T-cell (primary cell): Measurements from ENCODE around the gene TSGA10. TPM values are rescaled to one million over a fixed set of nuclear protein-coding genes. Genes with fewer than 3 reads are reported as not detected.

ENCODE experiments used
- ATAC-seq, 4 experiments: fragments of 200-7000 bp in 3 of 4; fragments of 150-1000 bp in 1 of 4; cut with Tn5 transposase; replicated peaks in 1 of 4; 1 replicate in 3 of 4; 2 replicates in 1 of 4; pipeline ENCODE4 v1.10.0; 2021; ENCODE audit warnings: moderate library complexity in 3 of 4, mild to moderate bottlenecking in 2 of 4, moderate number of reproducible peaks in 1 of 4
- CTCF ChIA-PET, 2 donors: fragments of 300-600 bp; sonication (Branson Sonifier 250); formaldehyde crosslinking; loops; one replicate each; lab custom pipeline; 2022; ENCODE audit warnings: antibody characterized with exemption in 2 of 2; lab: Charles Lee
- POLR2A ChIA-PET, 2 donors: fragments of 300-600 bp; sonication (Branson Sonifier 250); formaldehyde crosslinking; loops; one replicate each; lab custom pipeline; 2022; ENCODE audit warnings: antibody characterized with exemption in 2 of 2; lab: Charles Lee
- DNase-seq, 35 experiments: peaks; one replicate each; pipeline versions ENCODE4 v3.0.0 to v3.0.0-alpha.2; 2013 to 2023
- H3K27ac ChIP-seq: one replicate; pipeline ENCODE4 v1.5.1; 2013; ENCODE audit warnings: low read length
- H3K27me3 ChIP-seq, 2 experiments: replicated peaks in 1 of 2; 1 replicate in 1 of 2; 2 replicates in 1 of 2; pipeline versions ENCODE4 v1.6.1 to v1.7.0; 2013; ENCODE audit warnings: low read length in 1 of 2, mixed read lengths in 1 of 2; ENCODE audit not compliant: control insufficient read depth in 2 of 2, insufficient read depth in 2 of 2; ENCODE audit errors: extremely low read depth in 1 of 2
- H3K36me3 ChIP-seq, 2 donors: 1 replicate in 1 of 2; 2 replicates in 1 of 2; pipeline versions ENCODE4 v1.6.1 to v1.7.0; 2013; ENCODE audit warnings: low read length in 1 of 2; ENCODE audit not compliant: control insufficient read depth in 2 of 2, insufficient read depth in 1 of 2; ENCODE audit errors: extremely low read depth in 1 of 2
- H3K4me1 ChIP-seq, 2 experiments: 1 replicate in 1 of 2; 2 replicates in 1 of 2; pipeline versions ENCODE4 v1.6.1 to v1.7.0; 2013; ENCODE audit warnings: low read length in 2 of 2, mixed read lengths in 1 of 2; ENCODE audit not compliant: insufficient read depth in 2 of 2, control insufficient read depth in 1 of 2; ENCODE audit errors: extremely low read depth in 1 of 2
- H3K4me3 ChIP-seq, 2 donors: 1 replicate in 1 of 2; 2 replicates in 1 of 2; pipeline versions ENCODE4 v1.5.1 to v1.7.0; 2013; ENCODE audit warnings: mild to moderate bottlenecking in 2 of 2, low read length in 1 of 2, moderate library complexity in 1 of 2; ENCODE audit not compliant: control insufficient read depth in 1 of 2; ENCODE audit errors: extremely low read depth in 1 of 2
- H3K9me3 ChIP-seq: 2 replicates; pipeline ENCODE4 v1.7.0; 2013
- H3K27ac Mint-ChIP-seq, 2 donors: one replicate each; pipeline ENCODE4 v1.8.0; 2020 to 2021; ENCODE audit warnings: mild to moderate bottlenecking in 2 of 2, mixed read lengths in 2 of 2
- H3K27me3 Mint-ChIP-seq, 2 donors: one replicate each; pipeline ENCODE4 v1.8.0; 2021 to 2022; ENCODE audit warnings: mixed read lengths in 2 of 2
- H3K36me3 Mint-ChIP-seq: one replicate; pipeline ENCODE4 v1.8.0; 2021; ENCODE audit warnings: mixed read lengths
- H3K4me1 Mint-ChIP-seq, 3 donors: one replicate each; pipeline ENCODE4 v1.8.0; 2020 to 2022; ENCODE audit warnings: mixed read lengths in 3 of 3, mild to moderate bottlenecking in 1 of 3
- H3K4me3 Mint-ChIP-seq, 3 donors: one replicate each; pipeline ENCODE4 v1.8.0; 2020 to 2022; ENCODE audit warnings: mild to moderate bottlenecking in 3 of 3, mixed read lengths in 3 of 3, moderate library complexity in 3 of 3
- H3K9me3 Mint-ChIP-seq, 3 donors: one replicate each; pipeline ENCODE4 v1.8.0; 2020 to 2022; ENCODE audit warnings: mixed read lengths in 3 of 3
- WGBS: methylation state at CpG from one replicate; pipeline ENCODE4 v1.1.5; 2013; ENCODE audit warnings: missing lambda C conversion rate; ENCODE audit not compliant: insufficient coverage; 5-methylcytosine and 5-hydroxymethylcytosine counted together
- total RNA-seq, 35 experiments: library from RNA in 6 of 35; stranded (reverse) in 6 of 35; fragments of 120-200 nt in 1 of 35; gene quantifications; one replicate each; pipeline versions ENCODE4 v1.2.1 to v1.2.4 and lab custom pipeline; 2013 to 2026

TSGA10 gene
- total RNA-seq, 5 donors from 2014 or later (not counting 1 experiment from before 2014, with no cell fraction given) = 14.0 to 16.2 (median 15.8) TPM

DNA sequence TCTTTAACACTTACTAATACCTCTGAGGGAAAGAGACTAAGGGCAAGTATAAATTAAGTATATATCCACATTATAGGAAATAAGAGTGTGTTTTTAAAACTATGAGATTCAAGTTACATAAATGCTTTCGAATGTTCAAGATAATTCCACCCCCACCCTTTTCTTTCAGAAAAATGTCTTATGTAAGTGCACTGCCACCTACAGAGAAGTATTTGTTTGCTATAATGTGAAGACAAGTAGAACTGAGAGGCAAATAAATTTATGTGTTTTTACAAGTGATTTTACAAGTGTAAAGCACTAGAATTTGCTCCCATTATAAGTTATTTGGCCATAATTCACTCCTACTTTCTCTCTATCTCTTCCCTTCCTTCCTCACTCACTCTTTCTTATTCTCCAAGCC lies 118.8 kb downstream of the TSGA10 start:
- H3K27ac ChIP-seq = no peak overlapping the region
- whole genome bisulfite sequencing = no CpG with 5 or more reads among the region's 1 CpG
- peaks cover 0 to 3% of the 10 kb centered on the region in 2 experiments for H3K27me3 ChIP-seq
- DNase-seq = no peak
- no peaks in the 10 kb centered on the region for H3K36me3 ChIP-seq
- ATAC-seq = no peak
- no peak overlapping the region for H3K4me3 ChIP-seq
- no peaks in the 10 kb centered on the region for H3K27me3 Mint-ChIP-seq
- H3K4me1 ChIP-seq = no peaks in the 10 kb centered on the region
- no peak overlapping the region for H3K4me3 Mint-ChIP-seq
- H3K36me3 Mint-ChIP-seq = peaks cover 11% of the 10 kb centered on the region
- H3K4me1 Mint-ChIP-seq = peaks cover 11 to 15% (median 14%) of the 10 kb centered on the region in 3 donors
- ChIA-PET POLR2A (no interaction called here), CTCF (no interaction called here)
- no peaks in the 10 kb centered on the region for H3K9me3 ChIP-seq
- no peak overlapping the region for H3K27ac Mint-ChIP-seq
- peaks cover under 1 to 6% (median 2%) of the 10 kb centered on the region in 3 donors for H3K9me3 Mint-ChIP-seq

- Histone ChIP-seq H3K9me3 (no peaks in the 10 kb centered on the region), H3K27me3 (peaks cover 0 to 3% of the 10 kb centered on the region in 2 experiments), H3K4me3 (no peak overlapping the region), H3K27ac (no peak overlapping the region), H3K4me1 (no peaks in the 10 kb centered on the region), H3K36me3 (no peaks in the 10 kb centered on the region)
- Mint-ChIP-seq H3K4me1 (no peaks in the 10 kb centered on the region), H3K36me3 (peaks cover 10% of the 10 kb centered on the region), H3K27me3 (peaks cover 0 to 2% of the 10 kb centered on the region in 2 donors), H3K4me3 (no peak overlapping the region), H3K9me3 (no peaks in the 10 kb centered on the region), H3K27ac (no peak overlapping the region)
- DNase-seq (no peak), ATAC-seq (no peak)
- ChIA-PET POLR2A (no interaction called here), CTCF (no interaction called here)
- 89% methylated on average over 5 of the region's 6 CpGs for WGBS
These were observed 122.0 kb downstream of the TSGA10 start for GRCh38 chr2:99032786-99033185.

DNA sequence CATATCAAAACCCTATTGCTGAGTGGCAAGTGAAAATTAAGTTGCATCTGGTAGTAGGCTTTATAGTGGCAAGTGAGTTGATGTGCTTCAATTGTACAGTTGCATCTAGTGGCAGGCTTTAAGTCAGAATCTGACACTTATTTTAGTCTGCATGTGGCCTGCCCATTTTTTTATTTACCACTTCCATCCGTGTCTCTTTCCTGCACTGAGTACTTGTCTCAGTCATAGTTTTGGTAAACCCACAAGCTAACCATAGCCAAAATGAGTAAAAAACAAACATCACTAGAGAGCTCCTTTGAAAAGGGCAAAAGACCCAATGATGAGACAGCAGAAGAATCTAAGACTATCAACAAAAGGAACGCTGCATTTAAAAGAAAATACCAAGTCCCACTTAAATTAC lies 122.7 kb downstream of the TSGA10 start:
- peaks cover 0 to 2% of the 10 kb centered on the region in 2 donors for H3K27me3 Mint-ChIP-seq
- no peaks in the 10 kb centered on the region for H3K9me3 ChIP-seq
- H3K27me3 ChIP-seq = peaks cover 0 to 4% of the 10 kb centered on the region in 2 experiments
- ATAC-seq (no peak), DNase-seq (no peak)
- H3K9me3 Mint-ChIP-seq = peaks cover 0 to 3% (median 0%) of the 10 kb centered on the region in 3 donors
- H3K4me1 Mint-ChIP-seq = no peaks in the 10 kb centered on the region
- H3K4me3 ChIP-seq = no peak overlapping the region
- no peak overlapping the region for H3K27ac ChIP-seq
- WGBS = 27% methylated on average over 1 of the region's 2 CpGs
- H3K36me3 Mint-ChIP-seq = peaks cover 13% of the 10 kb centered on the region
- no peaks in the 10 kb centered on the region for H3K36me3 ChIP-seq
- no peak overlapping the region for H3K4me3 Mint-ChIP-seq
- H3K27ac Mint-ChIP-seq = no peak overlapping the region
- ChIA-PET POLR2A (no interaction called here), CTCF (no interaction called here)
- no peaks in the 10 kb centered on the region for H3K4me1 ChIP-seq

DNA sequence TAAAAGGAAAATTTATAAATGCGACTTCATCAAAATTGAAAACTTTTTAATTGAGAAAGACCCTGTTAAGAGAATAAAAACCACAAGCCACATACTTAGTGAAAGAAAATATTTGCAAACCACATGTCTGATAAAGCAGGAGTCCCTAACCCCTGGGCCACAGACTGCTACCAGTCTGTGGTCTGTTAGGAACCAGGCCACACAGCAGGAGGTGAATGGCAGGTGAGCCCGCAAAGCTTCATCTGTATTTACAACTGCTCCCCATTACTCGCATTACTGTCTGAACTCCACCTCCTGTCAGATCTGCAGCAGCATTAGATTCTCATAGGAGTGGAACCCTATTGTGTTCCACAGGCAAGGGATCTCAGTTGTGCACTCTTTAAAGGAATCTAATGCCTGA lies 123.3 kb downstream of the TSGA10 start:
- no peak overlapping the region for H3K27ac Mint-ChIP-seq
- no peaks in the 10 kb centered on the region for H3K9me3 ChIP-seq
- H3K4me1 Mint-ChIP-seq = no peaks in the 10 kb centered on the region
- peaks cover 0 to 5% (median 0%) of the 10 kb centered on the region in 3 donors for H3K9me3 Mint-ChIP-seq
- ChIA-PET POLR2A (interaction anchor here in 1 of 2 donors (0.7 kb wide), 2 partner anchors 58 to 754 kb away, joined by 5 to 6 read pairs; no protein-coding TSS in a partner anchor), CTCF (interaction anchor here in 1 of 2 donors (0.7 kb wide), 1 partner anchor 149 kb away, joined by 8 read pairs; no protein-coding TSS in a partner anchor)
- H3K27ac ChIP-seq = no peak overlapping the region
- no peak overlapping the region for H3K4me3 ChIP-seq
- peaks cover 15% of the 10 kb centered on the region for H3K36me3 Mint-ChIP-seq
- WGBS = no CpG with 5 or more reads among the region's 3 CpGs
- no peak overlapping the region for H3K4me3 Mint-ChIP-seq
- H3K4me1 ChIP-seq = no peaks in the 10 kb centered on the region
- peaks cover 0 to 2% of the 10 kb centered on the region in 2 donors for H3K27me3 Mint-ChIP-seq
- H3K36me3 ChIP-seq = no peaks in the 10 kb centered on the region
- DNase-seq = no peak
- peaks cover 0 to 5% of the 10 kb centered on the region in 2 experiments for H3K27me3 ChIP-seq
- ATAC-seq = no peak

DNA sequence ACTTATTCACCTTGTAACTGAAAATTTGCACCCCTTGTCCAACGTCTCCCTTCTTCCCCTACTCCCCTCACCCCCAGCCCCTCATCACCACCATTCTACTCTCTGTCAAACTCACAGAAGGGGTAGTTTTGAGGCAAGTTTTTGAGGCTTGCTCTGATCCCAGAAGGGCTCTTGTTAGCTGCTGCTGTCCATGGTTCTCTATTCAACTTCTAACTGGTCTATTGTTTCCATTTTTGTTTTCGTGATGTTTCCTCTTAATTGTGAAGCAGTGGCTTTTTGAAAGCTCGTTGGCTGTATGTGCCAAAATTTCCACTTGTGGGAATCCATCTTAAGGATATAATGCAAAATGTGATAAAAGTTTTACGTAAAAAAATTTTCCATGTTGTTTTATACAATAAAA lies 126.2 kb downstream of the TSGA10 start:
- H3K36me3 Mint-ChIP-seq = peaks cover 20% of the 10 kb centered on the region
- no peaks in the 10 kb centered on the region for H3K9me3 ChIP-seq
- WGBS = no CpG with 5 or more reads among the region's 4 CpGs
- no peak overlapping the region for H3K27ac ChIP-seq
- H3K4me3 Mint-ChIP-seq = no peak overlapping the region
- ChIA-PET POLR2A (no interaction called here), CTCF (no interaction called here)
- H3K27me3 ChIP-seq = peaks cover 0 to 4% of the 10 kb centered on the region in 2 experiments
- H3K4me1 Mint-ChIP-seq = no peaks in the 10 kb centered on the region
- peaks cover 7 to 14% (median 8%) of the 10 kb centered on the region in 3 donors for H3K9me3 Mint-ChIP-seq
- H3K36me3 ChIP-seq = no peaks in the 10 kb centered on the region
- no peaks in the 10 kb centered on the region for H3K4me1 ChIP-seq
- H3K27me3 Mint-ChIP-seq = peaks cover 0 to 2% of the 10 kb centered on the region in 2 donors
- H3K4me3 ChIP-seq = no peak overlapping the region
- H3K27ac Mint-ChIP-seq = no peak overlapping the region
- ATAC-seq (no peak), DNase-seq (no peak)

DNA sequence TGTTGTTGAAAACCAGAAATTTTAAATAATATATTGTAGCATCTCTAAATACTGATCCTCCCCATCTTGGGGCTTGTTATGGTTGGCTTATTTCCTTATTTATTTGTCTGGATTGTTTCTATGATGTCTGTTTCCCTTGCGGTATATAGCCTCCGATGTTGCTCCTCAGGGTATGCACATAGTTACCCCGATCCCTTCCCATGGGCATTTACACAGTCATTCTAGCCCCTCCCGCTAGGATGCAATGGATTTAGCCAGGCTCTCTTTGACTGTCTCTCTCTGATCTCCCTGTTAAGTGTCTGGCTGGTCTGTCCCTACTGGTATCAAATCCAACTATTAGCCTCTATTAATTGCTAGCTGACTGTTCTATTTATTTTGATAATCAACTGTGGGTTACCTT lies 126.9 kb downstream of the TSGA10 start:
- Mint-ChIP-seq H3K36me3 (peaks cover 14% of the 10 kb centered on the region), H3K4me3 (no peak overlapping the region)

More for the DNA sequence above, 126.9 kb downstream of the TSGA10 start:
- DNase-seq = no peak
- Histone ChIP-seq H3K27ac (no peak overlapping the region), H3K9me3 (no peaks in the 10 kb centered on the region), H3K36me3 (no peaks in the 10 kb centered on the region), H3K4me3 (no peak overlapping the region), H3K4me1 (no peaks in the 10 kb centered on the region), H3K27me3 (peaks cover 0 to 2% of the 10 kb centered on the region in 2 experiments)
- H3K27me3 Mint-ChIP-seq = peaks cover 0 to 2% of the 10 kb centered on the region in 2 donors
- POLR2A ChIA-PET = no interaction called here
- WGBS = no CpG with 5 or more reads among the region's 4 CpGs
- H3K9me3 Mint-ChIP-seq = peaks cover 7 to 14% (median 8%) of the 10 kb centered on the region in 3 donors
- no peak overlapping the region for H3K27ac Mint-ChIP-seq
- no peak for ATAC-seq
- CTCF ChIA-PET = no interaction called here
- no peaks in the 10 kb centered on the region for H3K4me1 Mint-ChIP-seq
